Measurements from ENCODE around the gene CXCL11.
"Not testable (repeated sequence)": the region's sequence is repeated elsewhere in the genome, so short reads cannot be mapped to it uniquely, and the experiment has no call there.

The CXCL11 gene

GRCh38 chr4:76003035-76003434 lies 32.8 kb downstream of the CXCL11 start:
- DNase-seq (ENCODE audit: low read depth), result no peak
- in situ Hi-C loops (cut with HindIII; ENCODE audit: low sequenced_read_pairs), result no loop called here
- H3K4me3 ChIP-seq (ENCODE audit: low read depth, low read length), result no peak overlapping the region
- TF ChIP-seq, protein P1, sequence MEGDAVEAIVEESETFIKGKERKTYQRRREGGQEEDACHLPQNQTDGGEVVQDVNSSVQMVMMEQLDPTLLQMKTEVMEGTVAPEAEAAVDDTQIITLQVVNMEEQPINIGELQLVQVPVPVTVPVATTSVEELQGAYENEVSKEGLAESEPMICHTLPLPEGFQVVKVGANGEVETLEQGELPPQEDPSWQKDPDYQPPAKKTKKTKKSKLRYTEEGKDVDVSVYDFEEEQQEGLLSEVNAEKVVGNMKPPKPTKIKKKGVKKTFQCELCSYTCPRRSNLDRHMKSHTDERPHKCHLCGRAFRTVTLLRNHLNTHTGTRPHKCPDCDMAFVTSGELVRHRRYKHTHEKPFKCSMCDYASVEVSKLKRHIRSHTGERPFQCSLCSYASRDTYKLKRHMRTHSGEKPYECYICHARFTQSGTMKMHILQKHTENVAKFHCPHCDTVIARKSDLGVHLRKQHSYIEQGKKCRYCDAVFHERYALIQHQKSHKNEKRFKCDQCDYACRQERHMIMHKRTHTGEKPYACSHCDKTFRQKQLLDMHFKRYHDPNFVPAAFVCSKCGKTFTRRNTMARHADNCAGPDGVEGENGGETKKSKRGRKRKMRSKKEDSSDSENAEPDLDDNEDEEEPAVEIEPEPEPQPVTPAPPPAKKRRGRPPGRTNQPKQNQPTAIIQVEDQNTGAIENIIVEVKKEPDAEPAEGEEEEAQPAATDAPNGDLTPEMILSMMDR (IDR thresholded peaks at IDR 0.05; ENCODE audit: low read depth, low read length, missing control alignments), result no peak

GRCh38 chr4:76002176-76002575 lies 33.7 kb downstream of the CXCL11 start:
- DNase-seq (ENCODE audit: low read depth), result no peak
- H3K4me3 ChIP-seq (ENCODE audit: low read depth, low read length), result no peak overlapping the region
- in situ Hi-C loops (cut with HindIII; ENCODE audit: low sequenced_read_pairs), result no loop called here
- TF ChIP-seq, protein P1 (IDR thresholded peaks at IDR 0.05; ENCODE audit: low read depth, low read length, missing control alignments), result no peak

GRCh38 chr4:76001700-76002099 lies 34.2 kb downstream of the CXCL11 start:
- in situ Hi-C loops (cut with HindIII; ENCODE audit: low sequenced_read_pairs), result no loop called here

DNA sequence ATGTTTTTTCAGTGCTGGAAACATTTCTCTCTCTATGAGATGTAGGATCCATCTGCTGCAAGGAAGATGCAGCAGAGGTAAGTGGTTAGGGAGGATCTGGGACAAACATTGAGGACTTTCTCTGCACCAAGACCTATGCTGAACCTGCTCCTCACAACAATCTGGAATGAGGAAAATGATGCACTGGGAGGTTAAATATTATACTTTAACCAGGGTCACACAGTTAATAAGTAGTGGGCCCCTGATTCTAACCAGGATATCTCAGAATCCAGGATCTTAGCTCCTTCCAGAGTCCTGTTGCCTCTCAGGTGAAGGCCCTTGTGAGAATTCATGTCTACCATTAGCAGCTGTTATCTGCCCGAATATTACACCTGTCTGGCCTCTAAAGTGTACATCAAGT lies 35.6 kb downstream of the CXCL11 start:
- in situ Hi-C loops (cut with HindIII; ENCODE audit: low sequenced_read_pairs), result no loop called here
- H3K4me3 ChIP-seq (ENCODE audit: low read depth, low read length), result no peak overlapping the region
- TF ChIP-seq, protein P1 (IDR thresholded peaks at IDR 0.05; ENCODE audit: low read depth, low read length, missing control alignments), result no peak
- no peak for DNase-seq (ENCODE audit: low read depth)

More at GRCh38 chr4:76001700-76002099, 34.2 kb downstream of the CXCL11 start:
- no peak for DNase-seq (ENCODE audit: low read depth)
- H3K4me3 ChIP-seq (ENCODE audit: low read depth, low read length), result no peak overlapping the region
- TF ChIP-seq, protein P1 (IDR thresholded peaks at IDR 0.05; ENCODE audit: low read depth, low read length, missing control alignments), result no peak

- in situ Hi-C loops (cut with HindIII; ENCODE audit: low sequenced_read_pairs); DNase-seq (ENCODE audit: low read depth); H3K4me3 ChIP-seq (ENCODE audit: low read depth, low read length): not testable (repeated sequence)
Measured at GRCh38 chr4:75998525-75999147, 37.2 kb downstream of the CXCL11 start.

DNA sequence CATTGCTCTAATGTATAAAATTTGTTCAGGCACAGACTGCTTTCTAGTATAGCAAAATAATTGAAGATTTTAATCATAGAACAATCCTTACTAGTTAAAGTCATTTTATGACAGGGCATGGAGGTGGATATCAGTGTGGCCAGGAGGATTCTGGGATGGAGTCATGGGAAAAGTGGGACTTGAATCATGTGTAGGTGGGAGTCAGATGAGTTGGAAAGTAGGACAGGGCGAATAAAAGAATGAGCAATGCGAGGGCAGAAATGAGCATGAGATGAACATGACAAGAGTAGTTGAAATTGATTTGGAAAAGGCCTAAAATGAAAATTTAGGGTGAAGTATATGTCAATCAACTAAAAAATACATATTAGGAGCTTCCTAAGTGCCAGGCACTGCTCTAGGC lies 37.9 kb downstream of the CXCL11 start:
- TF ChIP-seq, protein P1 (IDR thresholded peaks at IDR 0.05; ENCODE audit: low read depth, low read length, missing control alignments), result no peak
- no peak for DNase-seq (ENCODE audit: low read depth)
- in situ Hi-C loops (cut with HindIII; ENCODE audit: low sequenced_read_pairs), result no loop called here
- H3K4me3 ChIP-seq (ENCODE audit: low read depth, low read length), result no peak overlapping the region

GRCh38 chr4:75997081-75997480 lies 38.8 kb downstream of the CXCL11 start:
- in situ Hi-C loops (cut with HindIII; ENCODE audit: low sequenced_read_pairs), result no loop called here
- no peak for DNase-seq (ENCODE audit: low read depth)
- H3K4me3 ChIP-seq (ENCODE audit: low read depth, low read length), result no peak overlapping the region
- TF ChIP-seq, protein P1 (IDR thresholded peaks at IDR 0.05; ENCODE audit: low read depth, low read length, missing control alignments), result no peak
